Ectodermal cell (in vitro differentiated cells): Measurements from ENCODE around the gene CCSER1.

Experiments used
- H3K27ac ChIP-seq: 2 replicates; pipeline ENCODE4 v1.7.0; 2013; ENCODE audit warnings: mild to moderate bottlenecking, low read depth, low read length; ENCODE audit not compliant: insufficient read depth, poor library complexity, severe bottlenecking
- H3K27me3 ChIP-seq: 2 replicates; pipeline ENCODE4 v1.7.0; 2013; ENCODE audit warnings: mild to moderate bottlenecking, low read length; ENCODE audit not compliant: insufficient read depth, control insufficient read depth, poor library complexity, severe bottlenecking
- H3K36me3 ChIP-seq: one replicate; pipeline ENCODE4 v1.7.0; 2013; ENCODE audit warnings: low read length; ENCODE audit not compliant: control insufficient read depth, insufficient read depth
- H3K4me1 ChIP-seq: one replicate; pipeline ENCODE4 v1.7.0; 2013; ENCODE audit warnings: low read length; ENCODE audit not compliant: control insufficient read depth, insufficient read depth
- H3K4me3 ChIP-seq: 2 replicates; pipeline ENCODE4 v1.7.0; 2013; ENCODE audit warnings: low read depth, low read length, control low read depth; ENCODE audit not compliant: insufficient read depth
- H3K9me3 ChIP-seq: 2 replicates; pipeline ENCODE4 v1.7.0; 2013; ENCODE audit warnings: mild to moderate bottlenecking, low read length, moderate library complexity; ENCODE audit not compliant: control insufficient read depth
- WGBS, 2 experiments: methylation state at CpG; one replicate each; pipeline ENCODE4 v1.1.7; 2013; ENCODE audit warnings: missing lambda C conversion rate in 2 of 2; 5-methylcytosine and 5-hydroxymethylcytosine counted together

CCSER1 gene

DNA sequence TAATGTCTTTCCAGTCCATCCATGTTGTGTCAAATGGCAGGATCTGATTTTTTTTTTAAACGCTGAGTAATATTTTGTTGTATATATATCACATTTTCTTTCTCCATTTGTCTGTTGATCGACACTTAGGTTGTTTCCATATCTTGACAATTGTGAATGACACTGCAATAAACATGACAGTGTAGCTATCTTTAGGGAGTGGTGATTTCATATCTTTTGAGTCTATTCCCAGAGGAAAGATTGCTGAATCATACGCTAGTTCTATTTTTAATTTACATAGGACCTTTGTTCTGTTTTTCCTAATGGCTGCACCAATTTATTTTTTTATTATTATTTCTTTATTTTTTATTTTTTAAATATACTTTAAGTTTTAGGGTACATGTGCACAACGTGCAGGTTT lies 470.7 kb downstream of the CCSER1 start:
- H3K27me3 ChIP-seq: no peaks in the 10 kb centered on the region
- H3K4me1 ChIP-seq: no peaks in the 10 kb centered on the region
- no peak overlapping the region for H3K27ac ChIP-seq
- no peak overlapping the region for H3K4me3 ChIP-seq
- no peaks in the 10 kb centered on the region for H3K9me3 ChIP-seq
- 97 to 100% methylated on average over 1 to 3 of the region's 4 CpGs for WGBS, 2 experiments
- no peaks in the 10 kb centered on the region for H3K36me3 ChIP-seq

DNA sequence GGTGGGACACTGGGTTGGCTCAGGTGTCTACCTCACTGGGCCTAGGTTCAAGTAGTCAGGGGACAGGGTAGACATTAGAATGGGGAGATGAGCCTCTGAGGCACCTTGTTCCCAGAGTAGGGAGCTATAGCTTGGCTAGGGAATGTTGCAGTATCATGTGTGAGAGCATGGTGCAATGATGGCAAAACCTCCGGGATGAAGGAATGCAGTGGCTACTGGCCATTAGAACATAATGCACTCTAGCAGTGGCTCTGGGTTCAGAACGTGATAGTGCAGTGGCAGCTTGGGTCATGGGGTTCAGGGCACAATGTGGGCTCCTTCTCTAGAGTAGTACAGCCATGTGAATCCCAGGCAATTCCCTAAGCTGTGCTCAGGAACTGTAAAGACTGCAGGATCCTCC lies 471.5 kb downstream of the CCSER1 start:
- H3K4me3 ChIP-seq: no peak overlapping the region
- no peaks in the 10 kb centered on the region for H3K27me3 ChIP-seq
- WGBS, 2 experiments: 70 to 71% methylated on average over 2 of the region's 2 CpGs
- H3K27ac ChIP-seq: no peak overlapping the region
- H3K9me3 ChIP-seq: no peaks in the 10 kb centered on the region
- H3K4me1 ChIP-seq: no peaks in the 10 kb centered on the region
- no peaks in the 10 kb centered on the region for H3K36me3 ChIP-seq

DNA sequence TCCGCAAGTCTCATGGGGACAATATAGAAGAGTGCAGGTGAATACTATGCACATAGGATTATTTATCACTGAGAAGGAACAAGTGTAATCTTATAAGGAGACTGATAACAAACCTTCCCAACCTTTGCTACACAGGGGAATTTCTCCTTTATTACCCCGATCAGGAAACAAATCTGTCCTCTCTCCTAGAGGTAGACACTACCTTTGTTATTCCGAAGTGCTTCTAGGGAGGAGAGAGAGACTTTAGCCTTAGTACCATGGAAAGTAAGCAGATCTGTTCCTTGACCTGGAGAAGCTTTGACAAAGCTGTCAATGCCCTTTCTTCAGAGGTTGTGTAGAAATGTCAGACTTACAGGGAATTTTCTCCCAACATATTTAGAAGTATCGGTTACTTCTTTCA lies 475.5 kb downstream of the CCSER1 start:
- H3K4me1 ChIP-seq: no peaks in the 10 kb centered on the region

DNA sequence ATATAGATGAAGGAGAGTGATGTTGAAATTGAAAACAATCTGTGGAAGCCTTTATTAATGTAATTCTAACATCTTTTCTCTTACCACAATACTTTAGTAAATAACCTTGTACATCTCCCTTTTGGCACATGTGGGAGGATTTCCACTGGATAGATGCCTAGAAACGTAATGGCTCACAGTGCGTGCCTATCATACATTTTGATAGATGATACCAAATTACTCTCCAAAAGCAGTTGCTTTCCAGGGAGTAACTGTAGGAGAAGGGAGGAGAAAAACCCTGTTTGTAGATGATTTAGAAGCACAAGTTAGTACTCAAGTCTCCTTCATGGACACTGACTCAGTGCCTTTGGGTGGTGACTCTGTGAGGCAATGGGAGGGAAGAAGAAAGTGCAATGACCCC lies 476.3 kb downstream of the CCSER1 start:
- no peak overlapping the region for H3K27ac ChIP-seq
- H3K4me3 ChIP-seq: no peak overlapping the region
- 100% methylated on average over 2 of the region's 2 CpGs; no CpG with 5 or more reads in 1 of the 2 experiments for WGBS, 2 experiments
- H3K4me1 ChIP-seq: no peaks in the 10 kb centered on the region
- H3K27me3 ChIP-seq: no peaks in the 10 kb centered on the region
- H3K9me3 ChIP-seq: no peaks in the 10 kb centered on the region
- H3K36me3 ChIP-seq: no peaks in the 10 kb centered on the region

More for the DNA sequence above, 475.5 kb downstream of the CCSER1 start:
- no peaks in the 10 kb centered on the region for H3K9me3 ChIP-seq
- no peak overlapping the region for H3K4me3 ChIP-seq
- no peaks in the 10 kb centered on the region for H3K27me3 ChIP-seq
- no peaks in the 10 kb centered on the region for H3K36me3 ChIP-seq
- H3K27ac ChIP-seq: no peak overlapping the region
- 83 to 93% methylated on average over 3 to 4 of the region's 4 CpGs for WGBS, 2 experiments

DNA sequence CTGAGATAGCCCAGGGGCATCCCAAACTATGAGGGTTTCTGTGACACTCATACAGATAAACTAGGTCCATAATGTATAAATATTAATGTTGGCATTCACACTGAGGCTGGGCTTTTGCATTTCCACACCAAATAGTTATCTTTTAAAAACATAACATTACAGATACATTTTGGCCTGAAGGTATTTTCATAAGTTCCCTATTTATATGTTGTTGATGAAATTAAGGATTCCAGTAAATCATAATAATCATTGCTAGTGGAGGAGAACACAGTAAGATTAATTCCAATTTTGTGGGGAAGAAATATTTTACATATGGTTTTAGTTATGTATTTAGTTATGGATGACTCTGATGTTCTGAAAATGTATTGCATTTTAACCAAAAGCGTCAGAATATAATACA lies 479.6 kb downstream of the CCSER1 start:
- WGBS, 2 experiments: 83% methylated on average over 1 of the region's 1 CpG; no CpG with 5 or more reads in 1 of the 2 experiments
- H3K4me1 ChIP-seq: no peaks in the 10 kb centered on the region
- no peak overlapping the region for H3K4me3 ChIP-seq

DNA sequence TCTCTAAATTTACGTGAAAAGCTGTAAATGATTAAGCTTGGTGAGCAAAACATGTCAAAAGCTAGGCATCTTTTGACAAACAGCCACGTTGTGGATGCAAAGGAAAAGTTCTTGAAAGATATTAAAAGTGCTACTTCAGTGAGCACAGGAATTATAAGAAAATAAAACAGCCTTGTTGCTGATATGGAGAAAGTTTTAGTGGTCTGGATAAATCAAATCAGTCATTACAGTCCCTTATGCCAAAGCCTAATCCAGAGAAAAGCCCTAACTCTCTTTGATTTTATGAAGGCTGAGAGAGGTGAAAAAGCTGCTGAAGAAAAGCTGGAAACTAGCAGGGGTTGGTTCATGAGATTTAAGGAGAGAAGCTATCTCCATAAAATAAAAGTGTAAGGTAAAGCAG lies 487.2 kb downstream of the CCSER1 start:
- Histone ChIP-seq H3K4me3 (no peak overlapping the region), H3K27ac (no peak overlapping the region), H3K4me1 (no peaks in the 10 kb centered on the region), H3K9me3 (no peaks in the 10 kb centered on the region), H3K36me3 (no peaks in the 10 kb centered on the region), H3K27me3 (no peaks in the 10 kb centered on the region)
- 89 to 95% methylated on average over 2 of the region's 2 CpGs for WGBS, 2 experiments

More for the DNA sequence above, 479.6 kb downstream of the CCSER1 start:
- H3K27ac ChIP-seq: no peak overlapping the region
- no peaks in the 10 kb centered on the region for H3K36me3 ChIP-seq
- no peaks in the 10 kb centered on the region for H3K9me3 ChIP-seq
- H3K27me3 ChIP-seq: no peaks in the 10 kb centered on the region

DNA sequence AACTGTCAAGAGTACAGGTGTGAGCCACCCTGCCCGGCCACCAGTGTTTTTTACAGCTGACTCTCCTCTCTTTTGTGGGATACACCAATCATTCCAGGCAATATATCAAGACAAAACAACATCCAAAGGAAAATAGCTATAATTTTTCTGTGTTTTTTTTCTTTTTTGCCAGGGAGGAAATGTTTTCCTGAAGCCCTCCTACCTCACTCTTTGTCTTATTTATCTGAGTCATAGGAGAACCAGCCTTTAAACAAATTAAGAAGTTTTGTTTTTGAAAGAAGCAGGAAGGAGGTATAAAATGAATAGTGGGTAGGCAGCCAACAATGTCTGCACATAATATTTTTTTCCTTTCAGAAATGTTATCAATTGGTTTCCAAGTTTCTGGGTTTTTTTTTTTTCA lies 493.9 kb downstream of the CCSER1 start:
- Histone ChIP-seq H3K4me1 (no peaks in the 10 kb centered on the region), H3K9me3 (no peaks in the 10 kb centered on the region), H3K4me3 (no peak overlapping the region), H3K27me3 (no peaks in the 10 kb centered on the region), H3K27ac (no peak overlapping the region), H3K36me3 (no peaks in the 10 kb centered on the region)
- 90 to 92% methylated on average over 1 of the region's 1 CpG for WGBS, 2 experiments

DNA sequence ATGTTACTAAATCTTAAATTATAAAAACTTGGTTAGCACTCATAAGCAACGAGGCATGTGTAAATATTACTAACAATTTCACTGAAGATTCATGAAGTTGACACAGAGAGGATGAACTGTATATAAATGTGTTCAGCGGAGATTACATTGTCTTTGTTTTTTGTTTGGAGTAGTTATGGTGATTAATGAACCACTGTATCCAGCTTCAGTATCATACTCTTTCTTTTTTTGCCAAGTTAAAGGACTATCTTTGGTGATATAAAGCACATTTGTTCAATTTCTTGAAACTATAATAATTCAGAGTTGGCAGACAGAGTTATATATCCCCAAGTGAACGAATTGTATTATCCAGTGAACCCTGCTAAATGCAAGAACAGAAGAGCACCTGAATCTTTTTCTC lies 497.6 kb downstream of the CCSER1 start:
- no peak overlapping the region for H3K27ac ChIP-seq
- no peaks in the 10 kb centered on the region for H3K4me1 ChIP-seq
- WGBS, 2 experiments: 94 to 96% methylated on average over 3 of the region's 3 CpGs
- H3K4me3 ChIP-seq: no peak overlapping the region
- no peaks in the 10 kb centered on the region for H3K9me3 ChIP-seq
- H3K27me3 ChIP-seq: no peaks in the 10 kb centered on the region
- no peaks in the 10 kb centered on the region for H3K36me3 ChIP-seq

DNA sequence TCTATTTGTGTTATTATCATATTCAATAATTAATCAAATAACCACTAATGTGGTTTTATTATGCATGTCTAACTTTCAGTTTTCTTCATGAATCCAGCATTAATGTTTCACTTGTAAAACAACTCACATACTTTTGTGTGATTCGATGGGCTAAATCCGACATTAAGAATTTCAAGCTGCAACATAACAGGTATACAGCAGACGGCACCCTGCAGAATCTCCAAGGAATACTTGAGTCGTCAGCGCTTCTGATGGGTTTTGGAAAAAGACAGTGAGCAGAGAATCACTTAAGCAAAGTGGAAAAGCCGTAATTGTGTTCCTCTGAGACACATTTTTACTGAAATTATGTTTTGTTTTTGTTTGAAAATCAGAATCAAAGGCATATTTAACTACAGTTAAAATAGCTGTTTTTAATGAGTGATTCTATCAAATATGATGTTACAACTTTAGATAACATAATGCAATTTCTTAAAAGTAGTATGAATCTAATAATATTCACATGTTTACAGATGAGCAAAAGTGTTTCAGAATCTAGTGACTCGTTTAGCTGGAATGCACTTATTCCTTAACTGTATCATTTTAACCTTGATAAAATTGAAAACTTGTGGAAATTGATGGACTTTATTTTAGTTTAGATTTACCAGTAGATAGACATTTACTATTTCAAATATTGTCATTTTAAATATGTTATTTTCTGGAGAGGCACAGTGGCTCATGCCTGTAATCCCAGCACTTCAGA lies 514.8 kb downstream of the CCSER1 start:
- Histone ChIP-seq H3K4me1 (no peaks in the 10 kb centered on the region), H3K9me3 (no peaks in the 10 kb centered on the region), H3K27ac (no peak overlapping the region), H3K4me3 (no peak overlapping the region), H3K36me3 (no peaks in the 10 kb centered on the region), H3K27me3 (no peaks in the 10 kb centered on the region)
- WGBS, 2 experiments: 61 to 71% methylated on average over 5 to 7 of the region's 7 CpGs

DNA sequence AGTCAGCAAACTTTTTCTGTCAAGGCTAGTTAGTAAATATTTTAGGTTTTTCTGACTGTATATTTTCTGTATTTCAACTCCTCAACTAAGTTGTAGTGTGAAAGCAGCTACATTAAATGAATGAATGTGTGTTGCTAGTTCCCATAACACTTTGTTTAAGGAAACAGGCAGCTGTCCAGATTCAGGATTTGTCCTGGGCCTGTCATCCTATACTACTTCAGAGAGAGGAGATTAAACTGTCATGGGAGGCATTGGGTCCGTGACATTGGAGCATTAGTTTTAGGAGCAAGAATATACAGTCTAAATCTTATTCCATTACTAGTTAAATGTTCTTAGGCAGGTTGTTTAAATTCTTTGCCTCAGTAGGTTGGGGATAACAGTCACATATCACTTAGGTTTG lies 516.0 kb downstream of the CCSER1 start:
- H3K4me3 ChIP-seq: no peak overlapping the region
- H3K36me3 ChIP-seq: no peaks in the 10 kb centered on the region
- H3K27me3 ChIP-seq: no peaks in the 10 kb centered on the region
- 83% methylated on average over 1 of the region's 1 CpG; no CpG with 5 or more reads in 1 of the 2 experiments for WGBS, 2 experiments
- no peaks in the 10 kb centered on the region for H3K9me3 ChIP-seq
- no peaks in the 10 kb centered on the region for H3K4me1 ChIP-seq
- H3K27ac ChIP-seq: no peak overlapping the region
